SK-N-SH (cell line): ENCODE measurements around the gene NME3.

Source experiments
- CHD2 ChIP-seq: fragments of 150-350 bp; IDR thresholded peaks from 2 replicates; pipeline ENCODE4 v1.6.1; 2018; ENCODE audit warnings: low read length; ENCODE audit not compliant: partially characterized antibody
- SIN3A ChIP-seq: IDR thresholded peaks from 2 replicates; pipeline ENCODE4 v1.6.1; 2012; ENCODE audit warnings: low read depth, mild to moderate bottlenecking, low read length, moderate library complexity, borderline replicate concordance
- TF ChIP-seq, protein P1 (sequence below): fragments of 200-600 bp; sonication (generic); IDR thresholded peaks from 2 replicates; pipeline ENCODE4 v1.6.1; 2017; ENCODE audit warnings: antibody characterized with exemption, mild to moderate bottlenecking, moderate library complexity

DNA sequence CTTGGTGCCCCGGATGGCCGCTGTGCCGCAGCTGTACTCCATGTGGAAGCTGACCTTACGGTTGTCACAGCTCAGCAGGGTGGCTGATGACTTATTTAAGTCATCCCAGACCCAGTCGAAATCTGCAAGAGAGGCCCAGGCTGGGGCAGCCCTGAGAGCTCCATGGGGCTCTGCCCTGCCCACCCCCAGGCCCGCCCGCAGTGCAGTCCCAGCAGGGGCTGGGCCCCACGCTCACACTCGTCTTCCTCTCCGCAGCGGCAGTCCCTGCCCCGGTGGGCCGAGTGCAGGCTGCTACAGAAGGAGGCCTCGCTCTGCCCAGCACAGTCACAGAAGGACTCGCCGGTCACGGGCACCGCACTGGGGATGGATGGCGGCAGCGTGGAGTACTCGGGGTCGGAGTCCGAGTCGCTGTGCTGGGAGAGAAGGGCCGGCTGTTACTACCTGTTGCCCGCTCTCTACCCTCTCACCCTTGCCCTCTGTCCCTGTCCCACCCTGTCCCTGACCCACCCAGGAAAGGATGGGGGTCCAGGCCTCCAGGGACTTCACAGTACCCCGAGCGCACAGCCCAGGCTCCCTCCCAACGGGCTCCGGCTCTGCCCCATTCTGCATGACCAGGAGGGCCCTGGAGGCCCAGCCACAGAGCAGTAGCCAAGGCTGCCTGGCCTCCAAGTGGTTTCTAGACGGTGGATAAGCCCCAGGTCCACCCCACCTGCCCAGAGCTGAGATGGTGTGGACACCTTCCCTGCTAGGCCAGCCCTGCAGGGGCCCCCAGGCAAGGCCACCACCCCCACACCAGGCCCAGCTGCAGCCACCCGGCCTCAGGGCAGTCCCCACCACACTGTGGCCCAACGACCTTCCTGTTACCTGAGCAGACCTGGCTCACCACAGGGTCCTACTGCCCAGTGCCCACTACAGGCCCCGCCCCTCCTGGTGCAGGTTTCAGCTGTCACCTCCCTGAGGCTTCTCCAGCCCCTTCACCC is 7.1 kb upstream of the NME3 start:
- TF ChIP-seq, protein P1, sequence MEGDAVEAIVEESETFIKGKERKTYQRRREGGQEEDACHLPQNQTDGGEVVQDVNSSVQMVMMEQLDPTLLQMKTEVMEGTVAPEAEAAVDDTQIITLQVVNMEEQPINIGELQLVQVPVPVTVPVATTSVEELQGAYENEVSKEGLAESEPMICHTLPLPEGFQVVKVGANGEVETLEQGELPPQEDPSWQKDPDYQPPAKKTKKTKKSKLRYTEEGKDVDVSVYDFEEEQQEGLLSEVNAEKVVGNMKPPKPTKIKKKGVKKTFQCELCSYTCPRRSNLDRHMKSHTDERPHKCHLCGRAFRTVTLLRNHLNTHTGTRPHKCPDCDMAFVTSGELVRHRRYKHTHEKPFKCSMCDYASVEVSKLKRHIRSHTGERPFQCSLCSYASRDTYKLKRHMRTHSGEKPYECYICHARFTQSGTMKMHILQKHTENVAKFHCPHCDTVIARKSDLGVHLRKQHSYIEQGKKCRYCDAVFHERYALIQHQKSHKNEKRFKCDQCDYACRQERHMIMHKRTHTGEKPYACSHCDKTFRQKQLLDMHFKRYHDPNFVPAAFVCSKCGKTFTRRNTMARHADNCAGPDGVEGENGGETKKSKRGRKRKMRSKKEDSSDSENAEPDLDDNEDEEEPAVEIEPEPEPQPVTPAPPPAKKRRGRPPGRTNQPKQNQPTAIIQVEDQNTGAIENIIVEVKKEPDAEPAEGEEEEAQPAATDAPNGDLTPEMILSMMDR, result no peak
- no peak for TF ChIP-seq SIN3A
- no peak for TF ChIP-seq CHD2
